Transverse colon (tissue), 4 donors: ENCODE data around the gene DSCAM. TPM values are rescaled to one million over a fixed set of nuclear protein-coding genes. Genes with fewer than 3 reads are reported as not detected.

Source experiments
- DNase-seq: peaks from one replicate; pipeline ENCODE4 v3.0.0-alpha.2; 2019
- H3K27ac ChIP-seq, 4 donors: fragments of 200-600 bp; sonication (generic); 2 replicates each; pipeline ENCODE4 v1.5.1; 2016 to 2018; ENCODE audit warnings: inconsistent platforms in 4 of 4
- H3K27me3 ChIP-seq: fragments of 200-600 bp; sonication (generic); 2 replicates; pipeline ENCODE4 v1.5.1; 2017; ENCODE audit warnings: inconsistent platforms
- H3K36me3 ChIP-seq, 4 donors: fragments of 200-600 bp; sonication (generic); 2 replicates each; pipeline ENCODE4 v1.5.1; 2017 to 2019; ENCODE audit warnings: inconsistent platforms in 4 of 4
- H3K4me1 ChIP-seq, 4 donors: fragments of 200-600 bp; sonication (generic); 2 replicates each; pipeline ENCODE4 v1.5.1; 2017 to 2020; ENCODE audit warnings: inconsistent platforms in 4 of 4
- H3K4me3 ChIP-seq, 4 donors: fragments of 200-600 bp; sonication (generic); 1 replicate in 1 of 4; 2 replicates in 3 of 4; pipeline versions ENCODE4 v1.5.1 to v1.6.1; 2017 to 2019; ENCODE audit warnings: inconsistent platforms in 4 of 4
- H3K9me3 ChIP-seq, 2 donors: fragments of 200-600 bp; sonication (generic); 2 replicates each; pipeline ENCODE4 v1.5.1; 2017 to 2019; ENCODE audit warnings: inconsistent platforms in 2 of 2
- EP300 ChIP-seq: sonication (generic); formaldehyde crosslinking; IDR thresholded peaks from one replicate; pipeline ENCODE4 v1.6.1; 2017; ENCODE audit warnings: antibody characterized with exemption, low read depth
- POLR2A ChIP-seq: fragments of 450-650 bp; IDR thresholded peaks from one replicate; pipeline ENCODE4 v1.6.1; 2016; ENCODE audit warnings: antibody characterized with exemption, mild to moderate bottlenecking, moderate library complexity
- POLR2AphosphoS5 ChIP-seq, 3 donors: sonication (generic); formaldehyde crosslinking; IDR thresholded peaks; one replicate each; pipeline ENCODE4 v1.6.1; 2016; ENCODE audit warnings: antibody characterized with exemption in 3 of 3
- WGBS, 2 donors: methylation state at CpG; one replicate each; pipeline ENCODE4 v1.1.5; 2018; ENCODE audit warnings: low coverage in 1 of 2; 5-methylcytosine and 5-hydroxymethylcytosine counted together
- in situ Hi-C, 4 donors: fragments of 200-750 bp; cut with MboI; loops; one replicate each; pipeline versions ENCODE4 v1.15.0 to v1.15.1; 2017; ENCODE audit warnings: low sequenced_read_pairs in 3 of 4, low pct_ligation_motif_present in 1 of 4, low pct_unique_long_range_greater_than_20kb in 1 of 4
- intact Hi-C: fragments of 100-400 bp; cut with DNase I; formaldehyde crosslinking; loops from one replicate; pipeline ENCODE4 v1.15.1; 2023; ENCODE audit warnings: low total_unique reads
- total RNA-seq, 4 donors: library from RNA; depleted of rRNA; stranded (reverse); fragments of >200 nt; gene quantifications; one replicate each; pipeline ENCODE4 v1.1.0, GENCODE V29; 2016
- TF ChIP-seq, protein P1 (sequence below), 5 experiments: fragments of 200-600 bp in 3 of 5; fragments of 450-650 bp in 2 of 5; sonication (generic) in 3 of 5; IDR thresholded peaks; 1 replicate in 2 of 5; 2 replicates in 3 of 5; pipeline ENCODE4 v1.5.1; 2016 to 2017; ENCODE audit warnings: antibody characterized with exemption in 5 of 5, inconsistent platforms in 3 of 5, mild to moderate bottlenecking in 2 of 5, moderate library complexity in 1 of 5

DSCAM gene
- total RNA-seq, 4 donors from 2014 or later, result 0.16 TPM; not detected in 3

DNA sequence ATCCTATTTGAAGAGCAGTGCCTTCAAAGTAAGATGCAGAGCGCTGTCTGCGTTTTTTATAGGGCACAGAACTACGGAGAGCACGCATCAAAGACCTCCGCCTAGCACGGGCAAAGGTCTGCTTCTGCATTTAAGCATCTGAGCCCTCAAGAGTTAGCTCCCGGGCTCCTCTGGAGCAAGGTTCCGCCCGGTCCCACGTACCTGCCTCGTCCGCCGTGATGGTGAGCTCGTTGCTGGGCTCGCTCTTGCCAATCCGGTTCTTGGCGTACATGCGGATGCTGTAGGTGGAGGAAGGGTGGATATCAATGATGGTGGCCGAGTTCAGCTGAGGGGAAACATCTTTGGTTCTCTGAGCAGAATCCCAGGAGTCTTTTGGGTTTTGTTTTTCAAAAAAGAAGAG, 668.2 kb downstream of the DSCAM start:
- 88 to 91% methylated on average over 10 to 19 of the region's 19 CpGs for WGBS, 2 donors
- TF ChIP-seq POLR2AphosphoS5 (IDR thresholded peaks at IDR 0.05), result no peak
- H3K4me3 ChIP-seq, result no peak overlapping the region
- no peaks in the 10 kb centered on the region for H3K27me3 ChIP-seq
- DNase-seq, result no peak
- H3K4me1 ChIP-seq, result no peaks in the 10 kb centered on the region
- in situ Hi-C loops (no loop called here), intact Hi-C loops (no loop called here)
- H3K9me3 ChIP-seq, result no peaks in the 10 kb centered on the region
- H3K36me3 ChIP-seq, result no peaks in the 10 kb centered on the region
- no peak overlapping the region for H3K27ac ChIP-seq

DNA sequence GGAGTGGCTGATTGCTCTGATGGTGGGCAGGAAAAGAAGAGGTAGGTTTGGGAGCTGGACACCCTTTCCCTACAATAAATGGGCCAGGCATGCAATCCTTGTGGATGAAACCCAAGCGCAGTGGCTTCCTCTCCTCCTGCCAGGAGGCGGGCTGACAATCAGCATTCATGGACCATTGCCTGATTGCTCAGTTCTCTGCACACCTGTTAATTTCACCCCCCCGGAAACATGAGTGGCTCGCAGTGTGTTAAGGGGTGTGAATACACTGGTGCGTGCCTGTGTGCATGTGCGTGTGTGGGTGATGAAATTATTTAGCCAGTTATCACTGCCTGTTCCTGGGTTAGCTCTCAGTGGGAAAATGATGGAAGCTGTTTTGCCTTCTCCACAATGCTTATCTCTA, 669.0 kb downstream of the DSCAM start:
- 91% methylated on average over 6 of the region's 6 CpGs; no CpG with 5 or more reads in 1 of the 2 donors for WGBS, 2 donors
- in situ Hi-C loops (no loop called here), intact Hi-C loops (no loop called here)
- H3K9me3 ChIP-seq, result no peaks in the 10 kb centered on the region
- no peaks in the 10 kb centered on the region for H3K36me3 ChIP-seq
- H3K27me3 ChIP-seq, result no peaks in the 10 kb centered on the region
- no peak overlapping the region for H3K4me3 ChIP-seq
- DNase-seq, result no peak
- TF ChIP-seq EP300 (no peak), POLR2AphosphoS5 (IDR thresholded peaks at IDR 0.05) (no peak), POLR2A (no peak)
- TF ChIP-seq, protein P1, sequence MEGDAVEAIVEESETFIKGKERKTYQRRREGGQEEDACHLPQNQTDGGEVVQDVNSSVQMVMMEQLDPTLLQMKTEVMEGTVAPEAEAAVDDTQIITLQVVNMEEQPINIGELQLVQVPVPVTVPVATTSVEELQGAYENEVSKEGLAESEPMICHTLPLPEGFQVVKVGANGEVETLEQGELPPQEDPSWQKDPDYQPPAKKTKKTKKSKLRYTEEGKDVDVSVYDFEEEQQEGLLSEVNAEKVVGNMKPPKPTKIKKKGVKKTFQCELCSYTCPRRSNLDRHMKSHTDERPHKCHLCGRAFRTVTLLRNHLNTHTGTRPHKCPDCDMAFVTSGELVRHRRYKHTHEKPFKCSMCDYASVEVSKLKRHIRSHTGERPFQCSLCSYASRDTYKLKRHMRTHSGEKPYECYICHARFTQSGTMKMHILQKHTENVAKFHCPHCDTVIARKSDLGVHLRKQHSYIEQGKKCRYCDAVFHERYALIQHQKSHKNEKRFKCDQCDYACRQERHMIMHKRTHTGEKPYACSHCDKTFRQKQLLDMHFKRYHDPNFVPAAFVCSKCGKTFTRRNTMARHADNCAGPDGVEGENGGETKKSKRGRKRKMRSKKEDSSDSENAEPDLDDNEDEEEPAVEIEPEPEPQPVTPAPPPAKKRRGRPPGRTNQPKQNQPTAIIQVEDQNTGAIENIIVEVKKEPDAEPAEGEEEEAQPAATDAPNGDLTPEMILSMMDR (IDR thresholded peaks at IDR 0.05), result no peak
- no peak overlapping the region for H3K27ac ChIP-seq
- no peaks in the 10 kb centered on the region for H3K4me1 ChIP-seq

DNA sequence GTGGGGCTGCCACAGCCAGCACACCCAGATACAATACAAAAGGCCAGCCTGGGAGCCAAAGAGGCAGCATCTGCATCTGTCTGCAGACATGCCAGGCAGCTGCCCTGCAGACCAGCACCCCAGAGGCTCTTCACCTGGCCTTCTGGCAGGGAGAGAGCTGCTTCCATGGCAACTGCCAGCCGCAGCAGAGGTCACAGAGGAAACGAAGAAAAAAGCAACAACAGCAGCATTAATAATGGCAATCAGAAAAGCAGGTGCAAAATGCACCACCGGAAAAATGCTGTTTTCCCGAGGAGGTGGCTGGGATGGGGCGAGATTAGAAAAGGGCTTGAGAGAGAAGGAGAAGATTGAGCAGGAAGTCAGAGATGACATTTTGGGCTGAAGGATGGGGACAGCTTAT, 670.2 kb downstream of the DSCAM start:
- 25 to 36% methylated on average over 5 of the region's 5 CpGs for WGBS, 2 donors
- no peak for DNase-seq
- in situ Hi-C loops, result no loop called here
- H3K9me3 ChIP-seq, result no peaks in the 10 kb centered on the region
- TF ChIP-seq, protein P1 (IDR thresholded peaks at IDR 0.05), result no peak
- TF ChIP-seq POLR2A, result no peak
- no peak for TF ChIP-seq EP300
- no peak for TF ChIP-seq POLR2AphosphoS5 (IDR thresholded peaks at IDR 0.05)
- no peaks in the 10 kb centered on the region for H3K36me3 ChIP-seq
- H3K27me3 ChIP-seq, result no peaks in the 10 kb centered on the region
- no peaks in the 10 kb centered on the region for H3K4me1 ChIP-seq
- intact Hi-C loops, result no loop called here
- H3K4me3 ChIP-seq, result no peak overlapping the region
- no peak overlapping the region for H3K27ac ChIP-seq

DNA sequence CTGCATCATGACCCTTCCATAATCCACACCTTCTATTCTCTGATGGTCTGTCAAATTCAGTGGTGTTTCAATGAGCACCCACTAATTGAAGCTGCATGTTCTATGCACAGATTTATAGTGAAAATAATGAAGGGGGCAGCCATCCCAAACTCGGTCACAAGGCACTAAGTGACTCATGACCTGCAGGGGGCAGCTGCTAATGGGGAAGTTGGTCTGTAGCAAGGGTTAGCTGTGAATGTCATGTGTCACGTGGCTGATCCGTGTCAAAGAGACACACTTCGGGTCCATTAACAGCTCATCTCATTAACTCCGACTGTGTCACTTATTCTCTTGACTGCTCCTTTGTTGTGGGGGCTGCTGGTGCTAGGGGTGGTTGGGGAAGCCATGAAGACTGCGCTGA, 673.1 kb downstream of the DSCAM start:
- in situ Hi-C loops, result loop anchor here in 2 of 4 donors (25.0 kb wide), 1 partner anchor 888 kb away; no protein-coding TSS in a partner anchor
- 55 to 68% methylated on average over 3 to 6 of the region's 6 CpGs for WGBS, 2 donors

More for the DNA sequence above, 673.1 kb downstream of the DSCAM start:
- Histone ChIP-seq H3K27me3 (no peaks in the 10 kb centered on the region), H3K4me3 (no peak overlapping the region), H3K4me1 (no peaks in the 10 kb centered on the region), H3K9me3 (no peaks in the 10 kb centered on the region), H3K36me3 (no peaks in the 10 kb centered on the region), H3K27ac (no peak overlapping the region)
- TF ChIP-seq POLR2A, result no peak
- TF ChIP-seq, protein P1 (IDR thresholded peaks at IDR 0.05), result no peak
- no peak for TF ChIP-seq EP300
- TF ChIP-seq POLR2AphosphoS5 (IDR thresholded peaks at IDR 0.05), result no peak
- intact Hi-C loops, result no loop called here
- DNase-seq, result no peak
